H1 (cell line): ENCODE data around the gene IMP3.

ENCODE experiments used
- ATF2 ChIP-seq: IDR thresholded peaks from 2 replicates; pipeline ENCODE4 v1.6.1; 2012; ENCODE audit warnings: low read length, inconsistent platforms
- ATF3 ChIP-seq: IDR thresholded peaks from 2 replicates; pipeline ENCODE4 v1.6.1; 2011; ENCODE audit warnings: low read depth, mild to moderate bottlenecking, low read length; ENCODE audit not compliant: insufficient read depth
- BRCA1 ChIP-seq: IDR thresholded peaks from 2 replicates; pipeline ENCODE4 v1.6.1; 2012; ENCODE audit warnings: low read depth, low read length, improper control_type of control experiment
- CBX8 ChIP-seq: fragments of 300-800, 300-1000 bp; sonication (generic); IDR thresholded peaks from 2 replicates; pipeline ENCODE4 v1.7.1; 2016; ENCODE audit warnings: low read depth, low read length, borderline replicate concordance
- CEBPB ChIP-seq: IDR thresholded peaks from 2 replicates; pipeline ENCODE4 v1.6.1; 2012; ENCODE audit warnings: low read depth, low read length
- CTCF ChIP-seq, 3 experiments: IDR thresholded peaks; 1 replicate in 2 of 3; 2 replicates in 1 of 3; pipeline versions ENCODE4 v1.5.1 to v1.6.1; 2011; ENCODE audit warnings: low read length in 3 of 3, mild to moderate bottlenecking in 3 of 3, inconsistent platforms in 2 of 3, low read depth in 1 of 3, moderate library complexity in 1 of 3; ENCODE audit not compliant: insufficient read depth in 1 of 3; ENCODE audit errors: control extremely low read depth in 1 of 3
- EP300 ChIP-seq, 2 experiments: IDR thresholded peaks; 1 replicate in 1 of 2; 2 replicates in 1 of 2; pipeline ENCODE4 v1.6.1; 2011 to 2012; ENCODE audit warnings: low read depth in 2 of 2, low read length in 2 of 2, mild to moderate bottlenecking in 2 of 2, borderline replicate concordance in 1 of 2, inconsistent platforms in 1 of 2, moderate library complexity in 1 of 2
- GABPA ChIP-seq: IDR thresholded peaks from 2 replicates; pipeline ENCODE4 v1.6.1; 2011; ENCODE audit warnings: mild to moderate bottlenecking, low read length, moderate library complexity, borderline replicate concordance; ENCODE audit not compliant: insufficient read depth
- MAX ChIP-seq: IDR thresholded peaks from 2 replicates; pipeline ENCODE4 v1.6.1; 2012; ENCODE audit warnings: inconsistent platforms
- POLR2A ChIP-seq, 2 experiments: IDR thresholded peaks; 1 replicate in 1 of 2; 2 replicates in 1 of 2; pipeline ENCODE4 v1.6.1; 2011; ENCODE audit warnings: low read depth in 2 of 2, low read length in 2 of 2, mild to moderate bottlenecking in 2 of 2; ENCODE audit errors: control extremely low read depth in 1 of 2
- RAD21 ChIP-seq, 2 experiments: IDR thresholded peaks in 1 of 2; conservative IDR thresholded peaks in 1 of 2; 2 replicates each; pipeline ENCODE4 v1.6.1; 2011; ENCODE audit warnings: low read depth in 2 of 2, low read length in 2 of 2, improper control_type of control experiment in 1 of 2, inconsistent platforms in 1 of 2, mild to moderate bottlenecking in 1 of 2, moderate library complexity in 1 of 2
- TAF1 ChIP-seq: IDR thresholded peaks from 2 replicates; pipeline ENCODE4 v1.6.1; 2011; ENCODE audit warnings: mild to moderate bottlenecking, low read depth, low read length

GRCh38 chr15:75650908-75651809 lies 11.1 kb upstream of the IMP3 start:
- TF ChIP-seq GABPA (no peak), POLR2A (IDR thresholded peaks at IDR 0.05; ENCODE audit: control extremely low read depth in 1 of 2, low read depth in 2 of 2, low read length in 2 of 2) (no peak), CTCF (IDR thresholded peaks at IDR 0.05; ENCODE audit: control extremely low read depth in 1 of 3, insufficient read depth in 1 of 3, low read depth in 1 of 3, low read length in 3 of 3) (no peak), EP300 (IDR thresholded peaks at IDR 0.05; ENCODE audit: borderline replicate concordance in 1 of 2, low read depth in 2 of 2, low read length in 2 of 2) (no peak), ATF3 (no peak), ATF2 (no peak), BRCA1 (no peak), TAF1 (no peak), MAX (no peak), RAD21 (IDR thresholded peaks at IDR 0.05 in 1 of 2, conservative IDR thresholded peaks at IDR 0.05 in 1 of 2; ENCODE audit: low read depth in 2 of 2, low read length in 2 of 2) (no peak), CBX8 (no peak), CEBPB (no peak)
